NCI-H345 treated with DMSO at 0.1 percent for 48 hours (cell line): ENCODE results near the gene ARNT2.

Source experiments
- DNase-seq: peaks from one replicate; lab custom pipeline; 2025; ENCODE audit not compliant: unreplicated experiment; lab: John Stamatoyannopoulos, UW

Gene ARNT2

GRCh38 chr15:80611543-80612080 is 207.4 kb downstream of the ARNT2 start:
- DNase-seq: no peak

GRCh38 chr15:80612118-80612823 is 208.1 kb downstream of the ARNT2 start:
- no peak for DNase-seq

GRCh38 chr15:80613762-80614365 is 209.7 kb downstream of the ARNT2 start:
- no peak for DNase-seq

GRCh38 chr15:80614711-80615360 is 210.7 kb downstream of the ARNT2 start:
- no peak for DNase-seq

- no peak for DNase-seq
Observed at GRCh38 chr15:80615361-80615736, 211.2 kb downstream of the ARNT2 start.

GRCh38 chr15:80615783-80616391 is 211.7 kb downstream of the ARNT2 start:
- DNase-seq: no peak

- no peak for DNase-seq
Observed at GRCh38 chr15:80618685-80619400, 214.7 kb downstream of the ARNT2 start.

GRCh38 chr15:80619680-80620079 is 215.5 kb downstream of the ARNT2 start:
- no peak for DNase-seq

- DNase-seq: no peak
Observed at GRCh38 chr15:80620141-80620540, 216.0 kb downstream of the ARNT2 start.

- DNase-seq: no peak
Observed at GRCh38 chr15:80620931-80621330, 216.7 kb downstream of the ARNT2 start.

- no peak for DNase-seq
Observed at GRCh38 chr15:80626643-80627120, 222.5 kb downstream of the ARNT2 start.

- no peak for DNase-seq
Observed at GRCh38 chr15:80629355-80629754, 225.2 kb downstream of the ARNT2 start.

GRCh38 chr15:80630981-80631380 is 226.8 kb downstream of the ARNT2 start:
- no peak for DNase-seq

- no peak for DNase-seq
Observed at GRCh38 chr15:80633221-80633620, 229.0 kb downstream of the ARNT2 start.

- DNase-seq: no peak
Observed at GRCh38 chr15:80635953-80636352, 231.8 kb downstream of the ARNT2 start.

- no peak for DNase-seq
Observed at GRCh38 chr15:80636675-80637074, 232.5 kb downstream of the ARNT2 start.

GRCh38 chr15:80637747-80638146 is 233.6 kb downstream of the ARNT2 start:
- DNase-seq: no peak

GRCh38 chr15:80638553-80639167 is 234.5 kb downstream of the ARNT2 start:
- no peak for DNase-seq

GRCh38 chr15:80639168-80639555 is 235.0 kb downstream of the ARNT2 start:
- DNase-seq: no peak

GRCh38 chr15:80640531-80641121 is 236.4 kb downstream of the ARNT2 start:
- DNase-seq: no peak
